Stimulated activated CD4-positive, alpha-beta T cell treated with anti-CD3 and anti-CD28 coated beads, TNF-alpha, amount 100 ng/mL, for 48 hours (primary cell): ENCODE data around the gene ETV3L.
"Not testable (repeated sequence)": the region's sequence is repeated elsewhere in the genome, so short reads cannot be mapped to it uniquely, and the experiment has no call there.

Source experiments
- DNase-seq, 3 donors: peaks; one replicate each; pipeline ENCODE4 v3.0.0-alpha.2; 2020; ENCODE audit warnings: low read depth in 3 of 3

ETV3L gene

GRCh38 chr1:157105298-157105987 is 5.8 kb upstream of the ETV3L start:
- no peak for DNase-seq

DNA sequence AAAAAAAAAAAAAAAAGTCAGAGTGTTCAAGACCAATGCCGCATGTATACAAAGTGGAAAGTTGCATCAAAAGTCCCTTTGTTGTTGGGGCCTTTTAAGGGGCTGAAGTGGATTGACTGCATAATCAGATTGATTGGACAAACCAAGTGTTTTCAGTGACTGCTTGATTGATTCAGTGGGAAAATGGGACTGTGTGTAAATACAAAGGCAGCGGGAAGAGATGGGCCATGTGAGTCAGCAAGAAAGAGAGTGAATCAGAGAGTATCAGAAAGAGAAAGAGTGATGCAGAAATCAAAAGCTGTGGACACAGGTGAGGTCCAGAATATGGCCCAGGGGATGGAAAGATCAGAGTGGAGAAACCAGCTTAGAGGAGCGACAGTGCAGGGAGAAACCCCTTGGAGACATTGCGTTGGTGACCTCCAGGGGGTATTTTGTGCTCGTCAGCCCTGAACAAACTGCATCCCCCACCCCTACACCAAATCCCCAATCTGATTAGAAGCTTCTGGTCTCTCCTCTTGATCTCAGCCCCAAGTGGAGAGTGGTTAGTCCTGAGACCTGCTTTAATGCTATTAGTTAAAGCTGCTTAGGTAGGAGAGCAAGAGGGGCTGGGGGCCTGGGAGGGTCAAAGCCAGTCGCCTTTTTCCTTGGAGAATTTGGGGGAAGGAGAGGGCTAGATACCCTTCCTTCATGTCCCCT is 5.1 kb upstream of the ETV3L start:
- no peak for DNase-seq

- DNase-seq, result no peak
Observed at GRCh38 chr1:157103268-157103667, 3.7 kb upstream of the ETV3L start.

DNA sequence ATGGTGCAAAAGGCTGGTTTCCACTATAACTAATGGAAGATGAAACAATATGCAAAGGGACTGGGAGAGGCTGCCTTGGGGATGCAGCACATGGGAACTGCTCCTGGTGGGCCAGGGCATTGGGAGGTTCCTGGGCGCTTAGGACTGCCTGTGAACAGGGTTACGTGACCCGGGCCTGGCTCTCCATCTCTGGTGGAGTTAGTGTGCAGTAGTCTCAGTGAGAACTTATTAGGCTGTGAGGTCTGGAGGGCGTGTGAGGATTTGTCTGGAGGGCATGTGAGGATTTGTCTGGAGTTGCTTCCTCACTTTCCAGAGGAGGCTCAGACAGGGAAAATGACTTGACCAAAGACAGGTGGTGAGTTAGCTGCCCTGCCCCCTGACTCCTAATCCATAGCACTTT is 1.5 kb upstream of the ETV3L start:
- DNase-seq, result no peak

DNA sequence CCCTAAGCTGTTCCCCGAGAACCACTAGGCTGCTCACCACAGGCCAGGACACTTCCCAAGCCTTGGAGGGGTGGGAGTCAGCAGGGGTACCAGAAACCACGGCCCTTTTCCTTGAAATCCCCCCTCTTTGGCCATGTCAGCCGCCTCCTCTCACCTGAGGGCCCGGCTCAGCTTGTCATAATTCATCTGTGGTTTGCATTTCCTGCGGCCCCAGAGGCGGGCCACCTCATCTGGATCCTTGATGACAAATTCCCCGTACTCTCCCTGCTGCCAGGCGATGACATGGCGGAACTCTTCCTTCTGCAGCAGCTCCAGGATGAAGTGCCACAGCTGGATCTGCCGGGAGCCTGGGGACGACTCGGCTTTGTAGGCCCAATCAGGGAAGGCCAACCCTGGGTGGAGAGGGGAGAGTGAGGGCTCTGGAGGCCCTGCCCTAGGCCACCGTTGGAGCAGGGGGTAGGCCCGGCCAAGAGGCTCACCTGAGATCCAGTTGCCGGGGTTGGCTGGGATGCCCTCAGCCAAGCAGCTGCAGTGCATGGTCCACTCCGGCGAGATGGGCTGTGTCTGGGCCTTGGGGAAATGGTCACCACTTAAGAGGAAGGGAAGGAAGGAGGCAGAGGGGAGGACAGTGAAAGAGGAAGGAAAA is 498 bp downstream of the ETV3L start:
- not testable (repeated sequence) for DNase-seq

- DNase-seq, result no peak
Observed at GRCh38 chr1:157098519-157098918, 1.1 kb downstream of the ETV3L start.

- DNase-seq, result no peak
Observed at GRCh38 chr1:157097692-157098091, 1.9 kb downstream of the ETV3L start.

DNA sequence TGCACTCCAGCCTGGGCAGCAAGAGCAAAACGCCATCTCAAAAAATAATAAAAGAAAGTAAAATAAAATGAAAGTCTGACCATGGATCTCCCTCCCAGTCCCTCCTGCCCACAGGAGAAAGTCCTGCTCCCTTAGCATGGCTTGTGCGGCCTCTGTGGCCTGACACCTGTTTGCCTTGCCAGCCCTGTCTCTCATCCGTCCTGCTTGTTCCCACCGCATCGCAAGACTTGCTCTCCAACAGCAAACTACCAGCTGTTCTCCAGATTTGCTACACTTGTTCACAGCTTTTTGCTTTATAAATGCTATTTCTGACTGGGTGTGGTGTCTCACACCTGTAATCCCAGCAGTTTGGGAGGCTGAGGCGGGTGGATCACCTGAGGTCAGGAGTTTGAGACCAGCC is 2.7 kb downstream of the ETV3L start:
- DNase-seq, result no peak

GRCh38 chr1:157095551-157095950 is 4.1 kb downstream of the ETV3L start:
- no peak for DNase-seq

DNA sequence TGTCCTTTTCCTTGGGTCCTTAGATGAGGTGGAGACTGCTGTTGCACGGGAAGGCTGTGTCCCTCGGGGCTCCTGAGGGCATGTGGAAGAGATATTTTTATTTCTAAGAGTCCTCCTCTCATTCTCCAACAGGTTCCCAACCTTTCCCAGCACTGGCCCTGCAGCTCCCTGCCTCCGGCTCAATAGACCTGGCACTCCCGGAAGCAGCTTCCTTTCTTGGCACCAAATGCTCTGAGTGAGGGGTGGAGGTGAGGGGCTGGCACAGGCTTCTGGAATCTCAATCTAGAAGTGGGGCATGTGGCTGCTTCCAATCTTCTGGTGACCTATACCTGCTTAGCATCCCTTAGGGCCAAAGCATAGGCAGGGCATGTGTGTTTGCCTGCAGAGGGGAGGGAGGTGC is 4.5 kb downstream of the ETV3L start:
- DNase-seq, result no peak

DNA sequence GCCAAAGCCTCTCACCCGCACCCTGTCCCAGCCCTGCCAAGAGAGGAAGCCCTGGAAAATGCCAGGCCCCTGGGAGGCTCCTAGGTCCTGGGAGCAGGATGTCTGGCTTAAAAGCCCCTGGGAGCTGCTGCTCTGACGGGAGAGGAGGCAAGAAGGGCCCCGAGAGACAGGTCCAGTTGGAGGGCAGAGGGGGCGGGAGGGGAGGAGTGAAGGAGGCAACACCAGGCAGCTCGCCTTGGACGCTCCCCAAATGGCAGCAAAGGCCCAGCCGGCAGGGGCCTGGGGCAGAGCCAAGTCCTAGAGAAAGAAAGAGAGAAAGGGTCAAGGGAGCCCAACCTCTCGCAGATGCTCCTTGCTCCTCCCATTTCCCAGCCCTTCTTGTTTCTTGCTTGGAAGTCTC is 6.8 kb downstream of the ETV3L start:
- no peak for DNase-seq

- no peak for DNase-seq
Observed at GRCh38 chr1:157091668-157092273, 7.8 kb downstream of the ETV3L start.

DNA sequence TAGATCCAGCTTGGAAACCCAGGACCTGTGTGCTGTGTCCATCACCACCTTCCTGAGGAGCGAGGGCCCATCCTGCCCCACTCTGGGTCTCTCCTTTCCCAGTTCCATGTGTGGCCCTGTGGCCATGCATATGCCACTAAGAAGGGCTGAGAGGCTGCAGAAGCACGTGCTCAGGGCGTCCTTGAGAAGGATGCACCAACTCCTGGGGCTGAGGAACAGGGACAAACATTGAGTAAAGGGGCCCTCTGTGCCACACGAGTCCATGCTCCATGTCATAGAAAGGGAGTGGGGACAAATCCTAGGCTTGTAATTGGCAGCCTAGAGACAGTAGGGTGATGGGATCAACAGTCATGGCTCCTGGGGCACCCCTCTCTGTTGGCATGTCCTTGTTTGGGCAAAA is 8.4 kb downstream of the ETV3L start:
- no peak for DNase-seq

GRCh38 chr1:157090771-157091170 is 8.8 kb downstream of the ETV3L start:
- DNase-seq, result no peak

DNA sequence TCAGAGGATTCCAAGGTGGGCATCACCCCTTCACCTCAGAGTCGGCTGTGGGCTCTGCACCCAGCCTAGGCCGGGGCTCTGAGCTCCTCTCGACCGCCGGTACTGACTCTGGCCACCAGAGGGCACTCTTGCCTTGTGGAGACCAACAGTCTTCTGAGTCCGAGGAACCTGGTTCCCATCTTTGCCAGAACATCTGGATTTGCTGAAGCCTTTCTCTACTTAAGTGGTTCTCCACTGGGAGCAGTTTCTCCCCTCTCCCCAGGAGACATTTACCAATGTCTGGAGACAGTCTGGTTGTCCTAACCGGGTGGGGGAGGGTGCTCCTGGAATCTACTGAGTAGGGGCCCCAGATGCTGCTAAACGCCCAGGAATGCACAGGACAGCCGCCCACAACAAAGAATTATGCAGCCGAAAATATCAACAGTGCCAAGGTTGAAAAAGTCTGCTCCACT is 9.4 kb downstream of the ETV3L start:
- peak; percentile 71 to 89 (median 87) for DNase-seq

GRCh38 chr1:157089789-157090188 is 9.8 kb downstream of the ETV3L start:
- DNase-seq, result no peak

GRCh38 chr1:157088607-157089006 is 11.0 kb downstream of the ETV3L start:
- DNase-seq, result no peak

DNA sequence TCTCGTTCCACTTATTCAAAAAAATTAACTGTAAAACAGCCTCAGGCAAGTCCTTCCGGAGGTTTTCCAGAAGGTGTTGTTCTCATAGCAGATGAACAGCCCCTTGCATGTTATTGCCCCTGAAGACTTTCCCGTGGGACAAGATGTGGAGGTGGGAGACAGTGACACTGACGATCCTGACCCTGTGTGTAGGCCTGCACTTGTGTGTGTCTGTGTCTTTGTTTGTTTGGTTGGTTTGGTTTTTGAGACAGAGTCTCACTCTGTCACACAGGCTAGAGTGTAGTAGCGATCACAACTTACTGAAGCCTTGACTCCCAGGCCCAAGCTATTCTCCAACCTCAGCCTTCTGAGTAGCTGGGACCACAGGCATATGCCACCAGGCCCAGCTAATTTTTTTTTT is 12.6 kb downstream of the ETV3L start:
- no peak for DNase-seq

DNA sequence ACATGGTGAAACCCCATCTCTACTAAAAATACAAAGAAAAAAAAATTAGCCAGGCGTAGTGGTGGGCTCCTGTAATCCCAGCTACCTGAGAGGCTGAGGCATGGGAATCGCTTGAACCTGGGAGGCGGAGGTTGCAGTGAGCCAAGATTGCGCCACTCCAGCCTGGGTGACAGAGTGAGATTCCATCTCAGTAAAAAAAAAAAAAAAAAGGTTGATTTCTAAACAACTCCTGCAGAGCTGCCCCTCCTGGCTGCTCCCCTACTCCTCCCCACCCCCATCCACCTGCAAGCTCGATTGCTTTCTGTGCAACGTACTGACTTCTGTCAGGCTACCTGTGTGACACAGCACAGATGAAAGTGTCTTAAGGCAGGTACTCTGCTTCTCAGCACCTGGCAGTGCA is 13.3 kb downstream of the ETV3L start:
- no peak for DNase-seq

GRCh38 chr1:157085421-157085820 is 14.2 kb downstream of the ETV3L start:
- no peak for DNase-seq

- DNase-seq, result no peak
Observed at GRCh38 chr1:157084720-157085119, 14.9 kb downstream of the ETV3L start.

DNA sequence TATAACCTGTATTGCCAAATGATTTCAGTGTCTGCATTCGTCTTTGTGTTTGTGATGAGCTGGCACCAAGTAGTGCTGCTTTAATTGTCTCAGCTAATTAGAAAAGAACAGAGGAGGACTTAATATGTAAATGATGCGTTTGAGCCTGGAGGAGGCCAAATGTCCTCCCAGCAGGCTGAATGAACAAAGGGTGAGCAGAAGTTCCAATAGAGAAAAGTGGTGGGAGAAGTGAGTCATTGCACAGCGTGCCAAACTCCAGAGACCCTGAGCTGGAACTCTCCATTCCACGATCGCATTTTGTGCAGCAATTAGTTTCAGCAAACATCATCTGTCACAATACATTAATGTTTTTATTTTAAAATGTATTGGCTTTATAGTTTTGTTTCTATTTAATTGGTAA is 17.9 kb downstream of the ETV3L start:
- DNase-seq, result no peak

DNA sequence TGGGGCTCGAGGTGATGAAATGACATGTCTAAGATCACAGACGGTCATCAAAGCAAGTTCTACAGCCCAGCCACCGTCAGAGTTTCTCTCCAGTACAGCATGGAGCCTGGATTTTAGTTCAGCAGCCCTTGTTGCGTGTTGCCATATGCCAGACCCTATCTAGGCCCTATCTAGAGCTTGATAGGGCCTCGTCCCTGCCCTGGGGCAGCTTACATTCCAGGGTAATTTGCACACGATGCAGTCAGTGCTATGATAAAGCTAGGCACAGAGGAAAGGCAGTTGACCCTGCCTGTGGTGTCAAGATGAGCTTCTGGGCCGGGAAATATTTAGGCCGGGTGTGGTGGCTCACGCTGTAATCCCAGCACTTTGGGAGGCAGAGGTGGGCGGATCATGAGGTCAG is 18.9 kb downstream of the ETV3L start:
- no peak for DNase-seq
